GM21825 (cell line): Measurements from ENCODE around the gene APOBEC4.

ENCODE experiments used
- ATAC-seq: cut with Tn5 transposase; IDR thresholded peaks from one replicate; pipeline ENCODE4 v1.9.1; 2021; ENCODE audit warnings: mild to moderate bottlenecking, moderate library complexity; ENCODE audit not compliant: unreplicated experiment

The APOBEC4 gene

DNA sequence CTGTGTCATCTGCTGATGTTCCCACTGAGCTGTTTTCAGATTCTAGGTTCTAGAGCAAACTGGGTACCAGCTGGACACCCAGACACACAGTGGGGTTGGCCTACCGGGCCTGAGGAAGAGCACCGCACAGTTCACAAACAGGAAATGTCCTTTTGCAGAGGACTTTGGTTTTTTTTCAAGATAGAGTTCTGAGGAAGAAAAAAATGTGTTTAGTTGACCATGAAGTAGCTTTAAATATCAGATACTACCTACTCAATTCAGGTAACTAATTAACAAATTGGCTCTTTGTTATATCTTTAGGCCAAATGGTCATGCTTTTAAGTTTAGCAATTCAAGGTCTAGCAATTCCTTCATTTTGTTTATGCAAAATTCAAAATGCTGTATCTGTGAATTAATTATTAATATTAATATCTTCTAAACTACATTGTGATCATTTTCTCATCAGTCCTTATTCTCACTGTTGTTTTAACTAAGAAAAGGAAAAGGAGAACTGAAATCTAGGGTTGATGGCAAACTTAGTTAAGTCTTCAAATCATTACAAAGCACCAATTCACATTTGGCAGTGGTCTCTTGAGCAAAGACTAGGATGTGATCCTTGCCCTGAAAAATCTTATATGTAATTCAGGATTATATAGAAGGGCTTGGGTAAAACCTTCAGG, 45.7 kb downstream of the APOBEC4 start:
- peak; percentile 35 for ATAC-seq

GRCh38 chr1:183605904-183606303, 47.2 kb downstream of the APOBEC4 start:
- ATAC-seq: no peak

GRCh38 chr1:183604815-183605214, 48.3 kb downstream of the APOBEC4 start:
- ATAC-seq: peak; percentile 22

GRCh38 chr1:183604038-183604808, 48.9 kb downstream of the APOBEC4 start:
- ATAC-seq: peak; percentile 38

GRCh38 chr1:183602510-183602909, 50.6 kb downstream of the APOBEC4 start:
- ATAC-seq: no peak

GRCh38 chr1:183600634-183601033, 52.5 kb downstream of the APOBEC4 start:
- no peak for ATAC-seq

DNA sequence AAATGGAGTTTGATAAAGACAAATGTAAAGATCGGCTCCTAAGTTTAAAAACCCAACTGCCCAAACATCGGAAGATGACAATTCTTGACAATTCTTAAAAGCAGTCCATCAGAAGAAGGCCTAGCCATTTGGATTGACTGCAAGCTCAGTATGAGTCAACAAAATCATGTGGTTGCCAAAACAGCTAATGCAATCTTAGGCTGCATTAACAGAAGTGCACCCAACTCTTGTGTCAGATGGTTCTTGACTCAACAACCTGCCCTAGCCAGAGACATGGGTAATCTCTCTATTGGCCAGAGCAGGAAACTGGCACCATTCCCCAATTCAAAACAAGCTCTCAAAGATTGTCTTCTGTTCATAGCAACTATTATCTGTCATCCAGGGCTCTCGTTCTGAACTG, 53.0 kb downstream of the APOBEC4 start:
- no peak for ATAC-seq

DNA sequence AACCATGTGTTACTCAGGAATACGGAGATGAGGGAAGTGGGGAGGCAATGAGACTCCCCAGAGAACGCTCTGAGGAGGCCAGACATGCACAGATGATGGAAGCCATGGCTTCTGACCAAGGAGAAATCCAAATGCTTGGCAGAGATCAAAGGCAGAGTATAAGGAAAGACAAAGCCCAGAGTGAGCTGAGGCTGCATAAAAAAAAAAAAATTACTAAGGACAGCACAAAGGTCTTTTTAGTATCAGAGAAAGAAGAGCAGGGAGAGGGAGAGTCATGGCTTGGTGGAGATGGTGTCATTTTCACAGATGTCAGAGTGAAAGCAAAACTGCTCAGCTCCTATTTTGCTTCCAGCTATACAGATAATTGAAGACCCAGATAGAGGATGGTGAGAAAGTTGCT, 54.7 kb downstream of the APOBEC4 start:
- ATAC-seq: peak; percentile 58

- ATAC-seq: no peak
Observed at GRCh38 chr1:183597656-183598347, 55.3 kb downstream of the APOBEC4 start.

DNA sequence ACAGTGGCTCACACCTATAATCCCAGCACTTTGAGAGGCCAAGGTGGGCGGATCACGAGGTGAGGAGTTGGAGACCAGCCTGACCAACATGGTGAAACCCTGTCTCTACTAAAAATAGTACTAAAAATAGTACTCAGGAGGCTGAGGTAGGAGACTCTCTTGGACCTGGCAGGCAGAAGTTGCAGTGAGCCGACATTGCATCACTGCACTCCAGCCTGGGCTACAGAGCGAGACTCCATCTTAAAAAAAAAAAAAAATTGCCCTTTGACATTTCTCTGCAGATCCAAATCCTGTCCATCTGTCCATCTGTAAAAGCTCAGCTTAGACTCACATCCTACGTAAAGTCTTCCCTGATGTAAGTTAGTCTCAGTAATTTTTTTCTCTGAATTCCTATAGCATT, 56.6 kb downstream of the APOBEC4 start:
- no peak for ATAC-seq
